ENCODE data around the gene SMG6. TPM values are rescaled to one million over a fixed set of nuclear protein-coding genes. Genes with fewer than 3 reads are reported as not detected.

Gene SMG6
- total and polyA plus RNA-seq, 2 of the 8 experiments (the other 6 are each of a cell fraction or from before 2014, with no cell fraction given) = 18.5 to 25.2 TPM

GRCh38 chr17:2084036-2084765 lies 219.4 kb downstream of the SMG6 start:
- WGBS, 2 experiments (ENCODE audit: extremely low coverage in 1 of 2, insufficient coverage in 1 of 2, insufficient read length in 1 of 2, insufficient replicate concordance in 2 of 2, low coverage in 1 of 2, low lambda C conversion rate in 2 of 2, missing lambda C conversion rate in 1 of 2) = 89% methylated on average over 8 of the region's 8 CpGs; no CpG with 5 or more reads in 1 of the 2 experiments
- no peak overlapping the region for H3K4ac ChIP-seq (replicated peaks; ENCODE audit: insufficient read length, low read depth, low read length)
- H3K27ac ChIP-seq (ENCODE audit: low read depth, low read length) = no peak overlapping the region
- no peaks in the 10 kb centered on the region for H3K23me2 ChIP-seq (ENCODE audit: low read depth, low read length)
- no peaks in the 10 kb centered on the region for H3K9me3 ChIP-seq (ENCODE audit: insufficient read depth in 2 of 2, low read depth in 1 of 2, low read length in 1 of 2)
- no peak overlapping the region for H4K5ac ChIP-seq (ENCODE audit: insufficient read length, low read depth, low read length)
- FAIRE-seq (no peak), DNase-seq (ENCODE audit: low read depth in 1 of 2, low spot score in 2 of 2) (no peak)
- H3K9ac ChIP-seq (replicated peaks in 1 of 4; ENCODE audit: extremely low read depth in 1 of 4, low read depth in 3 of 4, low read length in 3 of 4) = no peak overlapping the region
- no peak overlapping the region for H3K14ac ChIP-seq (ENCODE audit: insufficient read length)
- 0 out of 7 replicates have a peak, but pooled peaks cover 0 to 3% (median 0%) of the 10 kb centered on the region in 4 experiments for H3K4me1 ChIP-seq (replicated peaks in 1 of 4; ENCODE audit: control insufficient read depth in 3 of 4, insufficient read depth in 4 of 4, low read length in 3 of 4)
- no peak overlapping the region for H2AK5ac ChIP-seq (ENCODE audit: low read depth, low read length)
- no peaks in the 10 kb centered on the region for H3K27me3 ChIP-seq (replicated peaks in 1 of 4; ENCODE audit: control insufficient read depth in 3 of 4, extremely low read depth in 1 of 4, insufficient read depth in 3 of 4, low read length in 3 of 4)
- H4K20me1 ChIP-seq (replicated peaks in 1 of 2; ENCODE audit: control insufficient read depth in 1 of 2, insufficient read depth in 2 of 2, low read length in 2 of 2) = peaks cover 0 to 3% of the 10 kb centered on the region in 2 experiments
- no peak overlapping the region for H4K8ac ChIP-seq (ENCODE audit: extremely low read depth, insufficient read depth, low read length)
- H2BK12ac ChIP-seq (ENCODE audit: low read depth, low read length) = no peak overlapping the region
- H3K4me3 ChIP-seq (ENCODE audit: extremely low read depth in 1 of 4, insufficient read depth in 2 of 4, low read depth in 3 of 4, low read length in 4 of 4) = no peak overlapping the region
- H3K79me2 ChIP-seq (ENCODE audit: control insufficient read depth in 1 of 2, insufficient read depth in 2 of 2, low read length in 2 of 2) = no peaks in the 10 kb centered on the region
- H2BK15ac ChIP-seq (ENCODE audit: low read length) = no peak overlapping the region
- H3K56ac ChIP-seq (replicated peaks; ENCODE audit: insufficient read length, low read depth, low read length) = no peak overlapping the region
- H3K79me1 ChIP-seq (ENCODE audit: low read depth, low read length) = no peaks in the 10 kb centered on the region
- H3K23ac ChIP-seq (ENCODE audit: insufficient read length) = no peak overlapping the region
- H2BK120ac ChIP-seq (replicated peaks; ENCODE audit: low read depth, low read length) = no peak overlapping the region
- CTCF ChIA-PET (ENCODE audit: partially characterized antibody) = interaction anchor here (0.5 to 3.9 kb wide), 13 partner anchors 9 to 200 kb away, joined by 3 to 21 read pairs (median 6); partner anchors contain the start of gene HIC1
- H3K4me2 ChIP-seq (ENCODE audit: insufficient read depth in 1 of 2, low read depth in 2 of 2, low read length in 2 of 2) = no peak overlapping the region
- H2AFZ ChIP-seq (ENCODE audit: low read length) = no peak overlapping the region
- peaks cover 0 to 5% (median 1%) of the 10 kb centered on the region in 4 experiments; a peak in 3 of 8 replicates for H3K36me3 ChIP-seq (ENCODE audit: control insufficient read depth in 2 of 4, insufficient read depth in 4 of 4, low read length in 3 of 4)
- no peak overlapping the region for H4K91ac ChIP-seq (replicated peaks; ENCODE audit: insufficient read length, low read length)
- peak overlapping the region; percentile 26; the same call in 1 of the 2 replicates for H2BK5ac ChIP-seq (ENCODE audit: low read depth, low read length)
- POLR2A ChIA-PET (ENCODE audit: partially characterized antibody) = no interaction called here
- no peak overlapping the region for H3K18ac ChIP-seq (ENCODE audit: extremely low read depth, low read length)
- no peak overlapping the region for H2BK20ac ChIP-seq (ENCODE audit: low read length)
- TF ChIP-seq PHF8 (conservative IDR thresholded peaks at IDR 0.05; ENCODE audit: low read depth, low read length) (no peak), TAF1 (IDR thresholded peaks at IDR 0.05; ENCODE audit: low read depth, low read length) (no peak), NANOG (IDR thresholded peaks at IDR 0.05; ENCODE audit: insufficient read depth, low read depth, low read length, poor library complexity, severe bottlenecking) (no peak), HDAC6 (IDR thresholded peaks at IDR 0.05; ENCODE audit: low read depth, low read length) (no peak)
